Natural killer cell treated with Interleukin-12 subunit alpha and Interleukin-12 subunit beta and Interleukin-15 and Interleukin-18, amount 100 ng/mL, for 72 hours (primary cell): ENCODE results near the gene RBPJL. TPM values are rescaled to one million over a fixed set of nuclear protein-coding genes. Genes with fewer than 3 reads are reported as not detected.

Experiments
- ATAC-seq, 2 donors: fragments of 150-1000 bp; cut with Tn5 transposase in 1 of 2; sonication (Bioruptor Pico), chemical (Tn5 transposase) in 1 of 2; 2 replicates each; pipeline ENCODE4 v1.10.0; 2021
- DNase-seq: peaks from one replicate; pipeline ENCODE4 v3.0.0; 2022; ENCODE audit warnings: low spot score
- H3K27ac Mint-ChIP-seq, 2 donors: 1 replicate in 1 of 2; 2 replicates in 1 of 2; pipeline ENCODE4 v1.8.0; 2022; ENCODE audit warnings: mixed read lengths in 2 of 2, mild to moderate bottlenecking in 1 of 2, moderate library complexity in 1 of 2
- H3K27me3 Mint-ChIP-seq, 2 donors: 1 replicate in 1 of 2; 2 replicates in 1 of 2; pipeline ENCODE4 v1.8.0; 2022; ENCODE audit warnings: mixed read lengths in 2 of 2
- H3K36me3 Mint-ChIP-seq: one replicate; pipeline ENCODE4 v1.8.0; 2022; ENCODE audit warnings: mixed read lengths
- H3K4me1 Mint-ChIP-seq, 2 donors: 1 replicate in 1 of 2; 2 replicates in 1 of 2; pipeline ENCODE4 v1.8.0; 2022; ENCODE audit warnings: low read depth in 2 of 2, mixed read lengths in 2 of 2, mild to moderate bottlenecking in 1 of 2
- H3K4me3 Mint-ChIP-seq: one replicate; pipeline ENCODE4 v1.8.0; 2022; ENCODE audit warnings: mixed read lengths
- H3K9me3 Mint-ChIP-seq: 2 replicates; pipeline ENCODE4 v1.8.0; 2022; ENCODE audit warnings: mixed read lengths
- total RNA-seq, 2 donors: library from RNA; stranded (reverse); gene quantifications; one replicate each; pipeline ENCODE4 v1.2.3, GENCODE V29; 2022

Gene RBPJL
- total RNA-seq, 2 donors from 2014 or later: not detected

GRCh38 chr20:45358282-45359068, 51.8 kb downstream of the RBPJL start:
- DNase-seq (no peak), ATAC-seq (no peak)
- H3K4me3 Mint-ChIP-seq: no peak overlapping the region
- no peaks in the 10 kb centered on the region for H3K9me3 Mint-ChIP-seq
- peaks cover 21 to 27% of the 10 kb centered on the region in 2 donors for H3K4me1 Mint-ChIP-seq
- H3K27me3 Mint-ChIP-seq: no peaks in the 10 kb centered on the region
- no peak overlapping the region for H3K27ac Mint-ChIP-seq
- H3K36me3 Mint-ChIP-seq: no peaks in the 10 kb centered on the region

DNA sequence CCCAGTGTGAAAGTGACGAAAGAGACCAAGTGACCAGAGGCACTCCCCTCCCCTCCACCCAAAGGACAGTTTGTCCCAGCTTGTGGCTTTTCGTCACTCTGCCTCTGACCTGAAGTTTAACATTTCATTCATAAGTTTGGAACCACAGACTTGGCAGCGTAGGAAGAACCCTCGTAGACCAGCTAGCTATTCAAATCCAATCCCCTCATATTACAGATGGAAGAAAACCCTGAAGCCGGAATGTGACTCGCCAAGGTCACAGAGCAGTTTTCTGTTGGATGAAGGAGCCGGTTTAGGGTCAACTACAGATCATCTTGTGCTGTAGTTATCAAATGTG, 52.4 kb downstream of the RBPJL start:
- Mint-ChIP-seq H3K9me3 (no peaks in the 10 kb centered on the region), H3K4me3 (no peak overlapping the region), H3K36me3 (no peaks in the 10 kb centered on the region), H3K4me1 (peaks cover 26 to 32% of the 10 kb centered on the region in 2 donors), H3K27me3 (no peaks in the 10 kb centered on the region), H3K27ac (no peak overlapping the region)
- DNase-seq: no peak
- ATAC-seq: no peak

- DNase-seq (no peak), ATAC-seq (no peak)
- Mint-ChIP-seq H3K4me3 (no peak overlapping the region), H3K4me1 (peaks cover 26 to 31% of the 10 kb centered on the region in 2 donors), H3K36me3 (no peaks in the 10 kb centered on the region), H3K27ac (no peak overlapping the region), H3K9me3 (no peaks in the 10 kb centered on the region), H3K27me3 (no peaks in the 10 kb centered on the region)
Measured at GRCh38 chr20:45359406-45360148, 52.9 kb downstream of the RBPJL start.

DNA sequence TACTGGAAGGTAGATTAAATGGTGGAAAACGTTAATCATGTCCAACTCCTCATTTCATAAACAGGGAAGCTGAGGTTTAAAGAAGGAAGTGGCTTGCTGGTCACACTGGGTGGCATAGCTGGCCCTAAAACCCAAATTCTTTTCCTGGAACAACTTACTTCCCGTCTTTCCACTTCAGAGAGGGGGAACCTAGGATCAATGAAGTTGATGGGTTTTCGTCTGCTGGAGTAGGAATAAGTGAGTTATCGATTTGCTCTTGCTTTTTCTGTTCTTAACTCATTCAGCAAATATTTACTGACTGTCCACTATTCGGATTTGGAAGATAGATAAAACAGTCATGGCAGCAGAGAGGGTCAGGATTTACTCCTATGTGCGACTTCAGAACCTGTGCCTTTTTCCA, 55.2 kb downstream of the RBPJL start:
- H3K36me3 Mint-ChIP-seq: peaks cover 5% of the 10 kb centered on the region
- no peaks in the 10 kb centered on the region for H3K27me3 Mint-ChIP-seq
- H3K4me3 Mint-ChIP-seq: no peak overlapping the region
- ATAC-seq: no peak
- H3K9me3 Mint-ChIP-seq: no peaks in the 10 kb centered on the region
- no peak for DNase-seq
- peaks cover 21 to 24% of the 10 kb centered on the region in 2 donors for H3K4me1 Mint-ChIP-seq
- no peak overlapping the region for H3K27ac Mint-ChIP-seq

DNA sequence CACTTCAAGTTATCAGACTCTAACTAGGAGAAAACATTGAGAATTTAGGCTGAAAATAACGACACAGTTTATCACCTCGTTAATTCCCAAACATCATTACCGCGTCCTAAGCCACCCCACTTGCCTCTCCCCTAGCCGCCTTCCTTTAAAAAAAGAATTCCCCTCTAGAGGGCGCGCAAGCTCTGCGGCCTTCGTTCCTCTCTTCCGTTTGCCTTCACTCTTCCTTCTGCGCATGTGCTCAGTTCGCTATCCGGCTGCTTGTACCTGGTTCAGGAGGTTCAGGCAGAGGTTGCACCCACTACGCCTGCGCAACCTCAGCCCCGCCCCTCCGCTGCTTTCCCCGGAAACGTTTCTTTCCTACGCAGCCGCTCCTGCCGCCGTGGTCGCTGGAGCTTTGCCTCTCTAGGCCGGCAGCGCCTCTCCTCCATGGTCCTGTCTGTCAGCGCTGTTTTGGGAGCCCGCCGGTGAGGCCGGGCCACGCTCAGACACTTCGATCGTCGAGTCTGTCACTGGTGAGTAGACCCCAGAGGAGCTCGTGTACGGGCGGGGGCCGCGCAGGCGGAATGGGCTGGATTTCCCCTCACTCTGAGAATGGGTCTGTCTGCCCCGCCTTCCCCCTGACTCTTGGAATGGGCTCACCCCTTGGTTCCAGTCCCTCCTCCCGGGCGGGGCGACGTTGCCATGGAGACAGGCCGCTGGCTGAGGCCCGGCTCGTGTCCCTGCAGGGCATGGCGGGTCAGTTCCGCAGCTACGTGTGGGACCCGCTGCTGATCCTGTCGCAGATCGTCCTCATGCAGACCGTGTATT, 56.4 kb downstream of the RBPJL start, which contains the start of gene SYS1:
SYS1 (plus strand) TSS at position 353 of the 807 bp plus-strand sequence; CDS start at position 729, 376 bp downstream.
- H3K4me1 Mint-ChIP-seq: peaks cover 32 to 35% of the 10 kb centered on the region in 2 donors
- no peaks in the 10 kb centered on the region for H3K27me3 Mint-ChIP-seq
- DNase-seq: peak; percentile 98
- peak; percentile 93 to 94 for ATAC-seq
- no peaks in the 10 kb centered on the region for H3K9me3 Mint-ChIP-seq
- H3K36me3 Mint-ChIP-seq: peaks cover 10% of the 10 kb centered on the region
- H3K27ac Mint-ChIP-seq: peak within 1 kb of the TSS; percentile 95 to 96
- peak within 1 kb of the TSS; percentile 95 for H3K4me3 Mint-ChIP-seq

DNA sequence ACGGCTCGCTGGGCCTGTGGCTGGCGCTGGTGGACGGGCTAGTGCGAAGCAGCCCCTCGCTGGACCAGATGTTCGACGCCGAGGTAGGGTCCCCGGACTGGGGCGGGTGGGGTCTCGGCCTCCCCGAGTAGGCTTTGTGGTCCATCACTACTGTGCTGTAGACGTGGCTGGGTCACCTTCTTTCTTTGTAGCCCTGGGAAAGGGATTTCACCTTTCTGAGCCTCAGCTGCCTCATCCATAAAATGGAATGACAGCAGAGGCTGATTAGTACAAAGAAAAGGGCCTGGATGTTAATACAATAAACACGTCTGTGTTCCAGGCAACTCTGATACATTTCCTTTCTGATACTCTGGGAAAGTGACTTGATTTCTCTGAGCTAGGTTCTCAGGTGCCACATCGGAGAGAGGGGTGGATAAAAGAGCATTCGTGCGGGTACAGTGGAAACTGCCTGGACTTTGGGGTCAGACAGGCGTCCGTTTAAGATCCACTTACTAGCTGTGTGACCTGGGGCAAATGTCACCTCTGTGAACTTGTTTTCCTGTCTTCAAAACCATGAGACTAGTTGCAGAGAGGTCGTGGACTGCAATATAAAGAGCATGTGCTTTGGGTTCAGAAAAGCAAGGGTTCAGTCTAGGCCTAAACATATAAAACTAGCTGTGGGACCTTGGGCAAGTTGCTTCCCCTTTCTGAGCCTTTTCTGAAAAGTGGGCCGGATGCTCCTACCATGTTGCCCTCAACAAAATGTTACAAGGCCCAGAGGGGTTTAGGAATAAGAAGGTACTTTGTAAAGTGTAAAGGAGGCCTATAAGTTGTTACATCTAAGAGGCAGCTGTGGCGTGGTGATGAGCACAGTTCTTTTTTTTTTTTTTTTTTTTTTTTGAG, 57.2 kb downstream of the RBPJL start:
- Mint-ChIP-seq H3K36me3 (peaks cover 10% of the 10 kb centered on the region), H3K4me3 (peak overlapping the region; percentile 95), H3K9me3 (no peaks in the 10 kb centered on the region), H3K4me1 (peaks cover 40 to 43% of the 10 kb centered on the region in 2 donors), H3K27ac (peak overlapping the region; percentile 95 to 96), H3K27me3 (no peaks in the 10 kb centered on the region)
- ATAC-seq (no peak), DNase-seq (no peak)

DNA sequence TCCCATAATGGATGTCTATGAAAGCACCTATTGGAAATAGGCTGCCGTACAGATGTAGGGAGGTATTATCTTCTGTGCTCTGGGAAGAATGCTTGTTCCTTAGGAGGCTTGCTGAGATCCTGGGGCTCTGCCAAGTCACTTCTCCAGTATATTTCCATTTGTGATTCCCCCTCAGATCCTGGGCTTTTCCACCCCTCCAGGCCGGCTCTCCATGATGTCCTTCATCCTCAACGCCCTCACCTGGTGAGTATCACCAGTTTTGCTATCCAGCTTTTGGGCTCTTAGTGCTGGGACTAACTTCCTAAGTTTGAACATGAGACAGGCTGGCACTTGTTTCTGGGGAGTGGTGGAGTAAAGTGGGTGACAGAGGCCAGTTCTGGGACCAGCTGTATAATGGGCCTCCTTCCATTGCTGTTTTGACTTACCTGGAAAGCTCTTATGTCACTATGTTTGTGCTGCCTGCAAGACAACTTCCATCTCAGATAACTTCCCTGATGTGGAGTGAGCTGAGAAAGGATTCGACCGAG, 58.9 kb downstream of the RBPJL start:
- peaks cover 41 to 46% of the 10 kb centered on the region in 2 donors for H3K4me1 Mint-ChIP-seq

GRCh38 chr20:45366192-45366591, 59.6 kb downstream of the RBPJL start:
- Mint-ChIP-seq H3K27me3 (no peaks in the 10 kb centered on the region), H3K36me3 (peaks cover 10% of the 10 kb centered on the region), H3K4me1 (peaks cover 44 to 46% of the 10 kb centered on the region in 2 donors), H3K4me3 (no peak overlapping the region), H3K27ac (peak overlapping the region in 1 of 2 donors; percentile 17), H3K9me3 (no peaks in the 10 kb centered on the region)
- ATAC-seq: no peak
- no peak for DNase-seq

More for the DNA sequence above, 58.9 kb downstream of the RBPJL start:
- no peak for DNase-seq
- peaks cover 10% of the 10 kb centered on the region for H3K36me3 Mint-ChIP-seq
- H3K27ac Mint-ChIP-seq: peak overlapping the region in 1 of 2 donors; percentile 17
- ATAC-seq: no peak
- H3K4me3 Mint-ChIP-seq: peak overlapping the region; percentile 13
- no peaks in the 10 kb centered on the region for H3K9me3 Mint-ChIP-seq
- H3K27me3 Mint-ChIP-seq: no peaks in the 10 kb centered on the region

- Mint-ChIP-seq H3K4me3 (no peak overlapping the region), H3K4me1 (peaks cover 46% of the 10 kb centered on the region in 2 donors), H3K27me3 (no peaks in the 10 kb centered on the region), H3K27ac (no peak overlapping the region), H3K9me3 (no peaks in the 10 kb centered on the region), H3K36me3 (peaks cover 10% of the 10 kb centered on the region)
- DNase-seq (no peak), ATAC-seq (no peak)
Measured at GRCh38 chr20:45366631-45367030, 60.0 kb downstream of the RBPJL start.

GRCh38 chr20:45367126-45367525, 60.5 kb downstream of the RBPJL start:
- peaks cover 46% of the 10 kb centered on the region in 2 donors for H3K4me1 Mint-ChIP-seq
- no peaks in the 10 kb centered on the region for H3K9me3 Mint-ChIP-seq
- H3K4me3 Mint-ChIP-seq: no peak overlapping the region
- peaks cover 10% of the 10 kb centered on the region for H3K36me3 Mint-ChIP-seq
- H3K27me3 Mint-ChIP-seq: no peaks in the 10 kb centered on the region
- DNase-seq (no peak), ATAC-seq (no peak)
- H3K27ac Mint-ChIP-seq: peak overlapping the region; percentile 33 to 61
